ENCODE data around the gene TLN1.

DNA sequence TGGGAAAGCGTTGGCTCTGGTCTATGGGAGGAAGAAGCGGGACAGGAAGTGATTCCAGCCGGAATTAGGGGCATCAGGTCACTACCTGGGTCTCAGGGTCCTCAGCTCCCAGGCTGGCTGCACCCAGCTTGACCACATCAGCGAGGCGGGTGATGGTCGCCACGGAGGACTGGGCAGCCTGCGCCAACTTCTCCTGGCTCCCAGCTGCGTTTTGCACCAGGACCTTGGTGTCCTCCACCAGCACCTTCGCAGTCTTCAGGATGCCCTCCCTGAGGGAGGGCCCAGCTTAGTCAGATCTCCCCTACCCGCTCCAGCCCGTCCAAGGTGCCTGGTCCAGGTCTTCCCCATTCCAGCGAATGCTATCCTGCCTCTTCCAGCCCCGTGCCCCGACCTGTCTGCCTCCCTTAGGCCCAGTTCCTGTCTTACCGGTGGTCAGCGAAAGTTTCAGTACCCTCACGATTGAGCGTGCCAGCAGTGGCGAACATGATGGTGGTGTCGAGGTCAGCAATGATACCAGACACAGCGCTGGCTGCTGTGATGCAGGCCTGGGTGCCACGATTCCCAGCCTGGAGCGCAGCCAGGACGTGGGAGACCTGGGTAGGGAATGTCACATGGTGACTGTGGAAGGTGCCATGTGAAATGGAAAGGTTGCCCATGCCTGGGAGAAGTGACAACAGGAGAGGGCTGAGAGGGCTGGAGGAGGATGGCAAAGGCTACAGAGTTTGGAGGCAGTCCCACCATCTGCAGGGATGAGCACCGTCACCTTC, 27.9 kb downstream of the TLN1 start:
- TF ChIP-seq CTCF (conservative IDR thresholded peaks at IDR 0.05; ENCODE audit: low read depth in 2 of 2), result no peak
- TF ChIP-seq EZH2 (IDR thresholded peaks at IDR 0.05; ENCODE audit: low read depth, unreplicated experiment), result no peak
- no peak for TF ChIP-seq POLR2AphosphoS5 (IDR thresholded peaks at IDR 0.05; ENCODE audit: low read depth)
- TF ChIP-seq, protein P1, sequence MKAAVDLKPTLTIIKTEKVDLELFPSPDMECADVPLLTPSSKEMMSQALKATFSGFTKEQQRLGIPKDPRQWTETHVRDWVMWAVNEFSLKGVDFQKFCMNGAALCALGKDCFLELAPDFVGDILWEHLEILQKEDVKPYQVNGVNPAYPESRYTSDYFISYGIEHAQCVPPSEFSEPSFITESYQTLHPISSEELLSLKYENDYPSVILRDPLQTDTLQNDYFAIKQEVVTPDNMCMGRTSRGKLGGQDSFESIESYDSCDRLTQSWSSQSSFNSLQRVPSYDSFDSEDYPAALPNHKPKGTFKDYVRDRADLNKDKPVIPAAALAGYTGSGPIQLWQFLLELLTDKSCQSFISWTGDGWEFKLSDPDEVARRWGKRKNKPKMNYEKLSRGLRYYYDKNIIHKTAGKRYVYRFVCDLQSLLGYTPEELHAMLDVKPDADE (IDR thresholded peaks at IDR 0.05), result no peak
- no peak for TF ChIP-seq EZH2phosphoT487 (IDR thresholded peaks at IDR 0.05; ENCODE audit: unreplicated experiment)
- no peak for TF ChIP-seq REST (IDR thresholded peaks at IDR 0.05; ENCODE audit: unreplicated experiment)
- no peak for TF ChIP-seq JUNB (IDR thresholded peaks at IDR 0.05; ENCODE audit: unreplicated experiment)
- no peak for TF ChIP-seq CREB1 (CRISPR knock-in tag; IDR thresholded peaks at IDR 0.05; ENCODE audit: low read depth)
- TF ChIP-seq ZNF331 (CRISPR knock-in tag; IDR thresholded peaks at IDR 0.05; ENCODE audit: low read depth), result no peak
